Chondrocyte (in vitro differentiated cells): ENCODE results near the gene ISLR. TPM values are rescaled to one million over a fixed set of nuclear protein-coding genes. Genes with fewer than 3 reads are reported as not detected.

Experiments used
- DNase-seq: peaks from one replicate; pipeline ENCODE4 v3.0.0; 2021; ENCODE audit warnings: mixed read lengths, low spot score
- H3K27ac Mint-ChIP-seq: one replicate; pipeline ENCODE4 v1.8.0; 2021; ENCODE audit warnings: mild to moderate bottlenecking, moderate library complexity, mixed read lengths; ENCODE audit not compliant: unreplicated experiment
- H3K27me3 Mint-ChIP-seq: 2 replicates; pipeline ENCODE4 v1.8.0; 2021; ENCODE audit warnings: low read depth, mixed read lengths
- H3K36me3 Mint-ChIP-seq: 2 replicates; pipeline ENCODE4 v1.8.0; 2021; ENCODE audit warnings: low read depth, mixed read lengths
- H3K4me1 Mint-ChIP-seq: 2 replicates; pipeline ENCODE4 v1.8.0; 2021; ENCODE audit warnings: low read depth, mild to moderate bottlenecking, mixed read lengths
- H3K4me3 Mint-ChIP-seq: one replicate; pipeline ENCODE4 v1.8.0; 2021; ENCODE audit warnings: mild to moderate bottlenecking, moderate library complexity, mixed read lengths; ENCODE audit not compliant: unreplicated experiment
- H3K9me3 Mint-ChIP-seq: 2 replicates; pipeline ENCODE4 v1.8.0; 2021; ENCODE audit warnings: low read depth, mixed read lengths
- total RNA-seq: library from RNA; stranded (reverse); gene quantifications from 3 replicates; pipeline ENCODE4 v1.2.1, GENCODE V29; 2021
- TF ChIP-seq, protein P1 (sequence below): fragments of 200-600 bp; sonication (generic); IDR thresholded peaks from 2 replicates; pipeline ENCODE4 v1.5.0; 2021; ENCODE audit warnings: antibody characterized with exemption, mild to moderate bottlenecking, moderate library complexity

Gene ISLR
- total RNA-seq, 1 donor from 2014 or later: 49.6 TPM

DNA sequence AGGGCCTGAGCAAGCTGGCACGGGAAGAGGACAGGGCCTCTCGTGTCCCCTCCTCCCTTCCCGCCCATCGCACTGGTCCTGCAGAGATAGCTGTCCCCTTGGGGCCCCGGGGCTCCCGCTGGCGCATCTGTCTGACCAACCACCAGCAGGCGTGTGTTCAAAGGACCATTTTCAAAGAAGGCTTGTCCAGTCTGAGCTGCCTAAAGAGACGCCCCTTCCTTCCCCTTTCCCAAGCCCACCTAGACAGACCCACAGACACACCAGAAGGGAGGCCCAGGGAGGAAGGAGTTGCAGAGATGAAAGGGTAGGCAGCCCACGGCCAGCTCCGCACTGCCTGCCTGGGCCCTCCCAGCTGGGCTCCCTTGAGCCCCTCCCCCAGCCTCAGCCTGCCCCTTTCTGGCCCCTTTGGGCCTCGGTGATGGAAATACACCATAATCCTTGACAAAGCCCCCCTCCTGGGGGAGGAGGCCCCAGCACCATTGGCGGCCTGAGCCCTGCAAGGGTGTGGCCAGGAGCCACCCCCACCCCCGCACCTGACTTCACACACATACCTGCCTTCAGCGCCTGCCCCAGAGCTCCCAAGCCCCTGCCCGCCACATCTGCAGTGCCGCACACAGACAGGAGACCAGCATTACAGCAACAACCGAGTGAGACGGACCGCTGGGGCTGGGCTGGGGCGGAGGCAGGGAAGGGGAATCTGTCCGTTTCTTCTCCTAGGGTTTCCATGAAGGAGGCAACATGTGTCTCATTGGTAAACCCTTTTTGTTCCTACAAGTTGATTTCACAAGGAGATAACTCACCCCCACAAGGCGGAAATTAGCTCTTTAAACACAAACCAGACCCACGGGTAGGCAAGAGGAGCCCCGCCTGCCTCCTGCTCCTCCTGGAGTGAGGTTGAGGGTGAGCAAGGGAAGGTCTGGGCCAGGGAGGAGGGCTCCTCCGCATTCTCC is 29.2 kb downstream of the ISLR start, which contains the start of gene STRA6:
TSS of gene STRA6 (minus strand) at position 336 of the 950 bp plus-strand sequence. CDS start 520 bp downstream, outside the sequence.
- Mint-ChIP-seq H3K4me1 (peaks cover 53% of the 10 kb centered on the region), H3K27ac (peak within 1 kb of the TSS; percentile 81), H3K4me3 (peak within 1 kb of the TSS; percentile 47), H3K27me3 (peaks cover 2% of the 10 kb centered on the region), H3K9me3 (no peaks in the 10 kb centered on the region), H3K36me3 (no peaks in the 10 kb centered on the region)
- no peak for DNase-seq
- TF ChIP-seq, protein P1, sequence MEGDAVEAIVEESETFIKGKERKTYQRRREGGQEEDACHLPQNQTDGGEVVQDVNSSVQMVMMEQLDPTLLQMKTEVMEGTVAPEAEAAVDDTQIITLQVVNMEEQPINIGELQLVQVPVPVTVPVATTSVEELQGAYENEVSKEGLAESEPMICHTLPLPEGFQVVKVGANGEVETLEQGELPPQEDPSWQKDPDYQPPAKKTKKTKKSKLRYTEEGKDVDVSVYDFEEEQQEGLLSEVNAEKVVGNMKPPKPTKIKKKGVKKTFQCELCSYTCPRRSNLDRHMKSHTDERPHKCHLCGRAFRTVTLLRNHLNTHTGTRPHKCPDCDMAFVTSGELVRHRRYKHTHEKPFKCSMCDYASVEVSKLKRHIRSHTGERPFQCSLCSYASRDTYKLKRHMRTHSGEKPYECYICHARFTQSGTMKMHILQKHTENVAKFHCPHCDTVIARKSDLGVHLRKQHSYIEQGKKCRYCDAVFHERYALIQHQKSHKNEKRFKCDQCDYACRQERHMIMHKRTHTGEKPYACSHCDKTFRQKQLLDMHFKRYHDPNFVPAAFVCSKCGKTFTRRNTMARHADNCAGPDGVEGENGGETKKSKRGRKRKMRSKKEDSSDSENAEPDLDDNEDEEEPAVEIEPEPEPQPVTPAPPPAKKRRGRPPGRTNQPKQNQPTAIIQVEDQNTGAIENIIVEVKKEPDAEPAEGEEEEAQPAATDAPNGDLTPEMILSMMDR: no peak

DNA sequence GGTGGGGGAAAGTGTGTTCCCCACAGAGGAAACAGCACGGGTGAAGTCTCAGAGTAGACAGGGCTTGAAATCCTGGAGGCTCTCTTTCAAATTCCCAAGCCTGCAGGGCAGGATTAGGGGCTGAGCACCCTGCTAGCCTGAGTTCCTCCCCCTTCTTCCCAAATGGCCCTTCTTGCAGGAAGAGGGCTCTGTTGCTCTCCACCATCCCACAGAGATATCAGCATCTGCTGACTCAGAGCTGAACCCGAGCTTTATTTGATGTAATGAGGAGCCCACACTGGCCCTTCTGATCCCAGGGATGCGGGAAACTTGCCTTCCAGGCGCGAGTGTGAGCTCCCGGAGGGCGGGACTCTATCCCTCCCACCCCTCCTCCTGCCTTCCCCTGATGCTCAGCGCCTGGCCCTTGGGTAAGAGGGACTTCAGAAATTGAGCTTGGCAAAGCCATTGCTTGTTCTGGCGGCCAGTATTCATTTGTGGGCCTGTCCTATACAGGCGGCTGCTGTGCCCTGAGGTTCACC is 30.5 kb downstream of the ISLR start:
- Mint-ChIP-seq H3K9me3 (no peaks in the 10 kb centered on the region), H3K27ac (peak overlapping the region; percentile 72)

DNA sequence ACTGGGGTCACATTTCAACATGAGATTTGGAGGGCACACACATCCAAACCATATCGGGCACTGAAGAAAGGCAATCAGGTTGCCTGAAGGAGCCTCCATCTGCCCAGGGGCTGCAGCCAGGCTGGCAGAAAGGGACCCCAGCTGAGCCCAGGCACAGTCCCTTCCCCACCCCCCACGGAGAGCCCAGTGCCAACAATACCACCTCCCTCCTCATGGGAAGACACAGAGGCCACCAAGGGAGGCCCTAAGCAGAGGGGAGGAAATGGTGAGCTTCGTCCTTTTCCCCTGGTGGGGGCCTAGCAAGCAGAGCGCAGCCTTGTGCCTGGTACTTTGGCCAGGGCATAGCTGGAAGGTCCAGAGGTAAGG is 32.1 kb downstream of the ISLR start:
- DNase-seq: no peak
- Mint-ChIP-seq H3K27me3 (peaks cover 2% of the 10 kb centered on the region), H3K27ac (no peak overlapping the region), H3K9me3 (no peaks in the 10 kb centered on the region), H3K4me3 (no peak overlapping the region), H3K4me1 (peaks cover 64% of the 10 kb centered on the region), H3K36me3 (no peaks in the 10 kb centered on the region)
- TF ChIP-seq, protein P1: no peak

More for the DNA sequence above, 30.5 kb downstream of the ISLR start:
- Mint-ChIP-seq H3K36me3 (no peaks in the 10 kb centered on the region), H3K4me3 (no peak overlapping the region), H3K27me3 (peaks cover 2% of the 10 kb centered on the region), H3K4me1 (peaks cover 57% of the 10 kb centered on the region)
- no peak for DNase-seq
- TF ChIP-seq, protein P1: no peak

DNA sequence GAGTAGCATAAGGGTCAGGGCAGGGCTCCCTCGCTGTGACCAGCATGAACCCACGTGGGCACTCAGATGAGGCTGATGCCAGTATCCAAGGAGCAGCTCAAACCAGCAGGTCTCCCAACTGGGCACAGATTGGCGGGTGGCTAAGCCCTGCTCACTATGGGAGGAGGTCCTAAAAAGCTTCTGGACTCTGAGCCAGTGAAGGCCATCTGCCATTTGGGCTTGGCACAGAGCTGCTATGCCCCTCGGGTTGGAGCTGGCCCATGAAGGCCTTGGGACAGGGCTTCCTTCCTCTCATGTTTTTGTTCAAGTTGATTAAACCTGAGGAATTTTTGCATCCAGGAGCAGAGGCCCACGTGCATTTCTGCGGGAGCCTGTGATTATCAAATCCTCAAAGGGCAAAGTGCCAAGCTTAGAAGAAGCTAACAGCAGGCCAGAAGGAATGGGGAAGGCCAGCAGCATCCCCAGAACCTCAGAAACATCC is 33.3 kb downstream of the ISLR start:
- H3K27me3 Mint-ChIP-seq: peaks cover 2% of the 10 kb centered on the region
- H3K36me3 Mint-ChIP-seq: peaks cover 2% of the 10 kb centered on the region
- no peaks in the 10 kb centered on the region for H3K9me3 Mint-ChIP-seq
- TF ChIP-seq, protein P1: no peak
- H3K27ac Mint-ChIP-seq: no peak overlapping the region
- peaks cover 54% of the 10 kb centered on the region for H3K4me1 Mint-ChIP-seq
- H3K4me3 Mint-ChIP-seq: no peak overlapping the region
- DNase-seq: no peak

DNA sequence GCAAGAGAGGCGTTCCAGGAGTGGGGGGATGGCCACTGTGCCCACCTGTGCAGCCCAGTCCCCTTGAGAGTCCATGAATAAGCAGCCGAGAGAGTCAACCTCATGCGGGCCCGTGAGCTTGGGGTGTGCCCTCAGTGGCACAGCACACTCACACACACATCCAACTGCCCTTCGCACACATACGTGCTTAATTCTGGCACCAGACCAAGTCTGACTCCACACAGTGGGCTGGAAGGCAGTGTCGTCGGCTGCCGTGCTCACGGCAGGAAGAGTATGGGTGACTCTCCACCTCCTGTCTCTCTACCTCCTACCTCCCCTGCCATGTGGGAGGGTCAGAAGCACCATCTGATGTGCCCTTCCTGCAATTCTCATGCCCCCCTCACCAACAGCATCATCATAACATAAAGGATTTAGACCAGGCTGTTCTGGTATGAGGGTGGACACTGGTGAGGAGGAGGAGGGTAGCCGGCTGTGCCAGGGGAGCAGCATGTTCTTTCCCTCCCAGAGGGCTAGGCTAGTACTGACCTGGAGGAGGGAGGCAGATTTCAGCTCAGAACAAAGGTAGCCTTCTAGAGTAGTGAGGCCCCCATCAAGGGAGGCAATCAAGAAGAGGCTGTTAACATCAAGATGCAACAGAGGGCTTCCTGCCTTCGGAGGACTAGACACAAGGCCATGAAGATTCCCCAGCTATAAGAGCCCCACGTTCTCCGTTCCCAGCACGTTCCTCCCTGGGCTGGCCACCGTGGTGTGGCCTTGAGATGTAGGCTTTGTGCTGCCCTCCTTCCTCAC is 34.3 kb downstream of the ISLR start:
- TF ChIP-seq, protein P1: no peak
- Mint-ChIP-seq H3K36me3 (peaks cover 2% of the 10 kb centered on the region), H3K27ac (no peak overlapping the region), H3K27me3 (peaks cover 2% of the 10 kb centered on the region), H3K4me1 (peaks cover 44% of the 10 kb centered on the region), H3K4me3 (no peak overlapping the region), H3K9me3 (no peaks in the 10 kb centered on the region)
- DNase-seq: no peak
